Testis (tissue), 2 donors: ENCODE results near the gene MTX3.

Experiments used
- POLR2A ChIP-seq: fragments of 450-650 bp; IDR thresholded peaks from one replicate; pipeline ENCODE4 v1.6.1; 2017; ENCODE audit warnings: antibody characterized with exemption, mild to moderate bottlenecking, moderate library complexity
- TF ChIP-seq, protein P1 (sequence below), 3 experiments: fragments of 450-650 bp in 2 of 3; fragments of 200-600 bp in 1 of 3; sonication (generic) in 1 of 3; IDR thresholded peaks; one replicate each; pipeline ENCODE4 v1.5.1; 2016 to 2019; ENCODE audit warnings: antibody characterized with exemption in 3 of 3, mild to moderate bottlenecking in 2 of 3, moderate library complexity in 1 of 3

DNA sequence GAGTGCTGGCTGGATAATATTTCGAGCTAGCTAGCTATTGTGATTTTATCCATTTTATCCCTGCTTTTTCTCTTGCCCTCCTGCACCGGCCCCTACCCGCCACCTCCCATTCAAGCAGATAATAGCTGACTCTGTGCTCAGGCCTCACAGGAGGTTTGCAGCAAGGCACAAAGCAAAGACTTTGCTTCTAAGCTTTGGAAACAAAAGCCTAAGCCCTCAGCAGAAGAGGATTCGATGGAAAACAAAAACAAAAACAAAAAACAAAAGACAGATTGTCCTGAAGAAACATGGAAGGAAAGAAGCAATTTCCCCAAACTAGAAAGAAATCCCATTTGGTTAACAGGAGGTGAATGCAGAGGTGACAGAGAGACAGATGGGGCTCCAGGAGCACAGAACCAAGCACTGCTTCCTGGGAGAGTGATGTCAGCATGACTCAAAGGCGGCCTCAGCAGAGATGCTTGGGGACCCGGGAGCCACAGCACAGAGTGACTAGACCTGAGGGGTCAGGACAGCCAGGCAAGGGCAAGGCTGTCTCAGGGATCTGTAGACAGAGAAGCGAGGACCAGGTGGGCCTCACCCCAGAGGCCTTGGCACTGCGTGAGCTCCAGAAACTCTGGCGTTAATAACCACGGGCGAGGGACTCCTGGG is 28.4 kb downstream of the MTX3 start:
- TF ChIP-seq, protein P1, sequence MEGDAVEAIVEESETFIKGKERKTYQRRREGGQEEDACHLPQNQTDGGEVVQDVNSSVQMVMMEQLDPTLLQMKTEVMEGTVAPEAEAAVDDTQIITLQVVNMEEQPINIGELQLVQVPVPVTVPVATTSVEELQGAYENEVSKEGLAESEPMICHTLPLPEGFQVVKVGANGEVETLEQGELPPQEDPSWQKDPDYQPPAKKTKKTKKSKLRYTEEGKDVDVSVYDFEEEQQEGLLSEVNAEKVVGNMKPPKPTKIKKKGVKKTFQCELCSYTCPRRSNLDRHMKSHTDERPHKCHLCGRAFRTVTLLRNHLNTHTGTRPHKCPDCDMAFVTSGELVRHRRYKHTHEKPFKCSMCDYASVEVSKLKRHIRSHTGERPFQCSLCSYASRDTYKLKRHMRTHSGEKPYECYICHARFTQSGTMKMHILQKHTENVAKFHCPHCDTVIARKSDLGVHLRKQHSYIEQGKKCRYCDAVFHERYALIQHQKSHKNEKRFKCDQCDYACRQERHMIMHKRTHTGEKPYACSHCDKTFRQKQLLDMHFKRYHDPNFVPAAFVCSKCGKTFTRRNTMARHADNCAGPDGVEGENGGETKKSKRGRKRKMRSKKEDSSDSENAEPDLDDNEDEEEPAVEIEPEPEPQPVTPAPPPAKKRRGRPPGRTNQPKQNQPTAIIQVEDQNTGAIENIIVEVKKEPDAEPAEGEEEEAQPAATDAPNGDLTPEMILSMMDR (IDR thresholded peaks at IDR 0.05) = no peak
- no peak for TF ChIP-seq POLR2A
